HG02623 (cell line): ENCODE measurements around the gene PDE4B.
A peak's percentile ranks its signal among the peaks of the same experiment; 100 is the strongest.
"Not testable (repeated sequence)": the region's sequence is repeated elsewhere in the genome, so short reads cannot be mapped to it uniquely, and the experiment has no call there.

Experiments
- ATAC-seq: cut with Tn5 transposase; IDR thresholded peaks from one replicate; pipeline ENCODE4 v1.9.1; 2021; ENCODE audit warnings: moderate library complexity; ENCODE audit not compliant: unreplicated experiment

The PDE4B gene

DNA sequence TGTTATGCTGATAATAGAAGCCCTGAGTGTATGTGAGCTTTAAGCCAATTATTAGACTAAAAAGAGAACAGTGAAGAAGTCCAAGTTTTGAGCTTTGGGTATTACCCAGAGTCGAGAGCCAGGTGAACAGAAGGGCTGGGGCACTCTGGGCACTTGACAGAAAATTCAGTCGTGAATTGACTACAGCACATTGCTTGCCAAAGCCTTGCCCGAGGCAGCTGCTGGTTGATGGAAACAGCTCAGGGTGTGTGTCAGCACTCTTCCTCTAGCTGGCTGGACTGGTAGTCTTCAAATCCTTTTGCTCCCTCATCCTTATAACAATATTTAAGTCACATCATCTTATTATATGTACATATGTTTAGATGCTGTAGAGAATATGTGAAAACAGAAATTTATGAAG lies 21.3 kb downstream of the PDE4B start:
- ATAC-seq, result no peak

DNA sequence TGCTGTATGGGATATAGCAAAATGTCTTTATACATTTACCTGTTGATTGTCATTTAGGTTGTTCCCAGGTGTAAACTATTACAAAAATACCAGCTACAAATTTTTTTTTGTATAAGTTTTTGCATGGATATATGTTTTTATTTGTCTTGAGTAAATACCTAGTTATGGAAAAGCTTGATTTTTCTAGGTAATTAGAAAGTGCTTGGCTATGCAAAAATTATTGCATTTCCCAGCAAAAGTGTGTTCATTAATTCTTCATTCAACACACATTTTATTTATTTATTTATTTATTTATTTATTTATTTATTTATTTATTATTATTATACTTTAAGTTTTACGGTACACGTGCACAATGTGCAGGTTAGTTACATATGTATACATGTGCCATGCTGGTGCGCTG lies 22.1 kb downstream of the PDE4B start:
- ATAC-seq, result no peak

- no peak for ATAC-seq
These were observed 25.2 kb downstream of the PDE4B start for GRCh38 chr1:65817891-65818290.

GRCh38 chr1:65818966-65819365 lies 26.3 kb downstream of the PDE4B start:
- ATAC-seq, result no peak

GRCh38 chr1:65820983-65821382 lies 28.3 kb downstream of the PDE4B start:
- no peak for ATAC-seq

DNA sequence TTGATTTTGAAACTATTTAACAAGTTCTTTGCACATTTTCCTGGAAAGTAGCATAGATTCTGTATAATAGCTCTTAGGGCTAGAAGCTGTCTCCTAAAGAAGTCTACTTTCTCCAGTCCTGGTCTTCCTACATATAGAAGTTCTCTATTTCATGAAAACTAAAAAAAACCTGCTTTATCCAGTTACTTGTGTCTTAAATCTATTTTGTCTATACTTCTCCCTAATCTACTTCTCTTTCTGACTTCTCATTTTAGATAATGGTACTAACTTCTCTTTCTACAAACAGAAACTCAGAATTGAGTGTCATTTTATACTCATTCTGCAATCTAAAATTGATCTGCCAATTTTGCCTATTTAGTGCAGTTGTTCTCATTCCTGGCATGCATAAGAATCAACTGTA lies 28.7 kb downstream of the PDE4B start:
- no peak for ATAC-seq

DNA sequence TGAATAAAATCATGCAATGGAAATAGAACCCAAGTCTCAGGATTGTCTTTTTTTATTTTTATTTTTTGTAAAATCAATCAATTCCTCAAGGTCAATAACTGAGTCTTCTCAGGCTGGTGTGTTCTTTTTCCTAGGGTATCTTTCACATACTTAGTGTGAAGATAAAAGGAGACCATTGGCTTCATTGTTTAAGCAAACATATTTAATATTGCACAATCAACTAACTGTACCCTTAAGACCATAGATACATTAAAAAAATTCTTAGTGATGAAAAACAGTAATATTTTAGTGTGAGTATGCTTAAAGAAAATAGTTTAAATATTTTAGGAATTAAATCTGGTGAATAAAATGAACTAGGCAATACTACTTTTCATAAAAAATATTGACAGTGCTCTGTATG lies 31.4 kb downstream of the PDE4B start:
- no peak for ATAC-seq

DNA sequence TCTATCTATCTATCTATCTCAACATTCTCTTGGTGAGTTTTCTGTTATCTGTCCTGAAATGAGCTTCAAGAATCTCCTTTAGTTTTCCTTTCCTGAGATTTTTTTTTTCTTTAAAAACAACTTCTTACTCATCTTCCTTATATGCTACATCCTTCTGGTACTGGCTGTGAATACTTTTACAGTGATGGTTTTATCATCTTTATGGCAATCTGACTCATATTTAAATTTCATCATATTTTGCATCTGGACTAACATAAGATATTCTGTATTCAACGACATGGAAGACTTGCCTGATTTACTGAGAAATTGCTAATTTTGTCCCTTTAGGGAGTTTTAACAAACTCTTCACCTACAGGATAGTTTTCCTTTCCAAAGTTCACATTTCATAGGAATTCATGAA lies 33.0 kb downstream of the PDE4B start:
- no peak for ATAC-seq

DNA sequence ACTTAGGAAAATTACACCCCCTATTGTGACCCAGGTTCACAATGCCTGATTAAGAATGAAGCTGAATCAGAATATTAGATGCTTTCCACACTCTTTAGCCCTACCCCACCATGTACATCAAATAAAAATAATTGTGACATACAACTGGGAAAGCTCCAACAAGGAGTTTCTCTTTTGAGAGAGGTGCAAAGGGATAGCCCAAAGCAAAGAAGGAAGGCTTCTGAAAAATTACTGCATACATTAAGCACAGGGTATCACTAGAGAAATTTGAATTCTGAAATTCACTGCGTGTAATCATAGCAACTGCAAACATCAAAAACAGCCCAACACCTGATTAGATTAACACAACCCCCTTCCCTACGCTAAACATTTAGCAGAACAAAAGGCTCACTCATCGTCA lies 34.1 kb downstream of the PDE4B start:
- ATAC-seq, result no peak

DNA sequence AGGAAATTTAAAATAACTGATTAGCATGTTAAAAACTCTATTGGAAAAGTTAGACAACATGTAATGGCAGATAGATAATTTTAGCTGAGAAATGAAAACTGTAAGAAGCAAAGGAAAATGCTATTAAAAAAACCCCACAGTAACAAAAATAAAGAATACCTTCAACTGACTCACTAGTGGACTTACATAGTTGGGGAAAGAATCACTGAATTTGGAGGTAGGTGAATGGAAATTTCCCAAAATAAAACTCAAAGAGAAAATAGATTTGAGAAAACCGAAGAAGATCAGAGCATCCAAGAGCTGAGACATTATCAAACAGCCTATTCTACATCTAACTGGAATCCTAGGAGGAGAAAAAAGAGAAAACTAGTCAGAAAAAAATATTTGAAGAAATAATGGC lies 34.7 kb downstream of the PDE4B start:
- ATAC-seq, result no peak

- no peak for ATAC-seq
These were observed 37.6 kb downstream of the PDE4B start for GRCh38 chr1:65830306-65830705.

- ATAC-seq, result no peak
These were observed 39.6 kb downstream of the PDE4B start for GRCh38 chr1:65832296-65832695.

GRCh38 chr1:65836686-65837085 lies 44.0 kb downstream of the PDE4B start:
- ATAC-seq, result no peak

GRCh38 chr1:65840683-65841082 lies 48.0 kb downstream of the PDE4B start:
- no peak for ATAC-seq

DNA sequence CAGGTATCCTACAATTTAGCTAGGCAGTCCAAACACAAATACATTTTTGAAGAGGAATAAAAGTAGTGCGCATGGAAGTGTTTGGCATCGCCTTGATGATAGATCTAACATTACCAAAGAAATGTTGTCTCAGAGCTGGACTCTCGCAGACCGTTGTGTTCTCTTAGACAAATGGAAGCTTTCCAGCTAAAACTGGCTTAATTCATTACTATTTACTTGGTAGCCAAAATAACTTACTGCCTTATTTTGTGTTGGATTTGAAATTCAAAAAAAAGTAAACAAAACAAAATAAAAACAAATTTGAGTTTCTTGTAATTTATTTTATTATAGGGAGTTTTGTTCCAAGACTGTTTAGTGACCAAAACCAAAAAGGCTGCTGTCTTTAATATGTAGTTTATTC lies 51.6 kb downstream of the PDE4B start:
- ATAC-seq, result no peak

GRCh38 chr1:65844821-65845534 lies 52.3 kb downstream of the PDE4B start:
- ATAC-seq, result no peak

DNA sequence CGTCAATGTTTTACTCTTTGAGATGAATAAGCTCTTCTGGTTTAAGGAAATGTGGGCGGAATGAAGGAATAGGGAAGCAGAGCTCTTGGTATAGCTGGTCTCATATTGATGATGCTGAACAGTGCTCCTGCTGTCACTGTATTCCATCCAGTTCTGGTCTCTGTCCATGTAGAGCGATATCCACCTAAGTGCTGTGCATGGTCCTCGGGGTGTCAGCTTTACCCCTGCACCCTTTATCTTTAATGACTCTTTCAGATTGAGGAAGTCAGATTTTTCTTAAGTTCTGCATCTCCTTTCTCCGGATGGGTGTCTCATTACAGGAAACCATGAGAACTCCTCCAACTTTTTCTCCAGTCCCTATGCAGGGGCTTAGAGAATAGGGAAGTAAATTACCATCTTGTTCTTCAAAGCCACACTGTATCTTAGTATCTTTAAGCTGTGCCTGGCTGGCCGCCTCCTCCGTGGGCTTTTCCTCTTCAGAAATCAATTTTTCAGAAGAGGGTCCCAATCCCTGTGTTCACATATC lies 52.9 kb downstream of the PDE4B start:
- ATAC-seq, result no peak

DNA sequence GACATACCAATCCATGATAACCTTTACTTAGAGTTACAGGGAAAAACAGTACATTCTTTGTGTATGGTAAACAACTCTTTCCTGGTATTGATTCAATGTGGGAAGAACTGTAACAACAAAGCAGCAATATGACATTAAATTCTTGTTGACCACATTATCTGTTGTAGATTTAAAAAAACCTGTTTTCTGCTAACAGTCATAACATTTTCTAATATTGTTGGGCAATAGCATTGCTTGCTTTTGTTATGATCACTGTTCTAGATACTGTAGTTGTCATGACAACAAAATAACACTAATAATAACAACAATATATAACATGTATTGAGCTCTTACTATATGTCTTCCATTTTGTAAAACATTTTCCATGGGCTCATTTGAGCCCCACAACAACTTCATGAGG lies 54.2 kb downstream of the PDE4B start:
- no peak for ATAC-seq

- no peak for ATAC-seq
These were observed 57.6 kb downstream of the PDE4B start for GRCh38 chr1:65850281-65850680.

- ATAC-seq, result not testable (repeated sequence)
These were observed 63.9 kb downstream of the PDE4B start for GRCh38 chr1:65856591-65856990.

GRCh38 chr1:65866439-65866838 lies 73.7 kb downstream of the PDE4B start:
- peak; percentile 71 for ATAC-seq

- ATAC-seq, result no peak
These were observed 79.6 kb downstream of the PDE4B start for GRCh38 chr1:65872301-65872700.

GRCh38 chr1:65878342-65878741 lies 85.6 kb downstream of the PDE4B start:
- ATAC-seq, result not testable (repeated sequence)
